B cell (primary cell): ENCODE measurements around the gene ADD3.

ENCODE experiments used
- CTCF ChIP-seq: fragments of 200-600 bp; IDR thresholded peaks from one replicate; pipeline ENCODE4 v1.8.0; 2022; ENCODE audit warnings: antibody characterized with exemption, mild to moderate bottlenecking
- EZH2 ChIP-seq: IDR thresholded peaks from 2 replicates; pipeline ENCODE4 v1.6.1; 2012; ENCODE audit warnings: borderline replicate concordance, low read depth, mild to moderate bottlenecking, moderate library complexity, low read length; ENCODE audit not compliant: insufficient read depth, poor library complexity, severe bottlenecking

GRCh38 chr10:110094786-110095185, 87.0 kb downstream of the ADD3 start:
- TF ChIP-seq EZH2: no peak
- TF ChIP-seq CTCF: no peak
